Common myeloid progenitor, CD34-positive (primary cell): ENCODE results near the gene TM4SF20.

Source experiments
- CTCF ChIA-PET: fragments of 350-600 bp; sonication (Branson Sonifier 250); formaldehyde crosslinking; loops from one replicate; lab custom pipeline; 2021; ENCODE audit warnings: antibody characterized with exemption; lab: Charles Lee
- POLR2A ChIA-PET: fragments of 350-600 bp; sonication (Branson Sonifier 250); formaldehyde crosslinking; loops from one replicate; lab custom pipeline; 2021; ENCODE audit warnings: antibody characterized with exemption; lab: Charles Lee
- DNase-seq, 3 donors: peaks; one replicate each; pipeline versions ENCODE4 v3.0.0 to v3.0.0-alpha.2; 2013
- H3K27ac ChIP-seq, 2 experiments: 1 replicate in 1 of 2; 2 replicates in 1 of 2; pipeline ENCODE4 v1.7.0; 2013; ENCODE audit warnings: inconsistent platforms in 2 of 2, low read length in 2 of 2, mild to moderate bottlenecking in 2 of 2, low read depth in 1 of 2, moderate library complexity in 1 of 2; ENCODE audit not compliant: severe bottlenecking in 2 of 2, insufficient read depth in 1 of 2, poor library complexity in 1 of 2
- H3K27me3 ChIP-seq, 5 experiments: replicated peaks in 2 of 5; 1 replicate in 3 of 5; 2 replicates in 2 of 5; pipeline versions ENCODE4 v1.6.1 to v1.7.0; 2013; ENCODE audit warnings: low read length in 4 of 5, mild to moderate bottlenecking in 2 of 5, moderate library complexity in 2 of 5, inconsistent platforms in 1 of 5; ENCODE audit not compliant: insufficient read depth in 5 of 5, control insufficient read depth in 4 of 5
- H3K36me3 ChIP-seq, 4 experiments: 1 replicate in 2 of 4; 2 replicates in 2 of 4; pipeline versions ENCODE4 v1.6.1 to v1.7.0; 2013; ENCODE audit warnings: low read length in 3 of 4, control low read depth in 1 of 4, mild to moderate bottlenecking in 1 of 4; ENCODE audit not compliant: control insufficient read depth in 4 of 4, insufficient read depth in 4 of 4
- H3K4me1 ChIP-seq, 4 experiments: 1 replicate in 3 of 4; 2 replicates in 1 of 4; pipeline versions ENCODE4 v1.6.1 to v1.7.1; 2013; ENCODE audit warnings: low read length in 3 of 4, mild to moderate bottlenecking in 3 of 4, control low read depth in 1 of 4, inconsistent platforms in 1 of 4, moderate library complexity in 1 of 4; ENCODE audit not compliant: control insufficient read depth in 4 of 4, insufficient read depth in 4 of 4; ENCODE audit errors: control extremely low read depth in 1 of 4
- H3K4me3 ChIP-seq, 7 experiments: 1 replicate in 4 of 7; 2 replicates in 3 of 7; pipeline versions ENCODE4 v1.5.1 to v1.7.0; 2013; ENCODE audit warnings: mild to moderate bottlenecking in 7 of 7, low read length in 6 of 7, moderate library complexity in 6 of 7, inconsistent platforms in 2 of 7, low read depth in 2 of 7, control low read depth in 1 of 7; ENCODE audit not compliant: insufficient read depth in 4 of 7, control insufficient read depth in 1 of 7; ENCODE audit errors: extremely low read depth in 1 of 7
- H3K9me3 ChIP-seq, 5 experiments: 1 replicate in 4 of 5; 2 replicates in 1 of 5; pipeline versions ENCODE4 v1.6.1 to v1.7.1; 2013; ENCODE audit warnings: low read length in 4 of 5, mild to moderate bottlenecking in 2 of 5, inconsistent platforms in 1 of 5, low read depth in 1 of 5, moderate library complexity in 1 of 5; ENCODE audit not compliant: control insufficient read depth in 4 of 5, insufficient read depth in 2 of 5; ENCODE audit errors: control extremely low read depth in 1 of 5
- WGBS: methylation state at CpG from one replicate; pipeline ENCODE4 v1.1.5; 2013; ENCODE audit not compliant: insufficient coverage; 5-methylcytosine and 5-hydroxymethylcytosine counted together

The TM4SF20 gene

GRCh38 chr2:227337442-227337841 lies 41.7 kb downstream of the TM4SF20 start:
- no peak overlapping the region for H3K27ac ChIP-seq
- peaks cover 13 to 44% (median 28%) of the 10 kb centered on the region in 4 experiments for H3K36me3 ChIP-seq
- WGBS: 100% methylated on average over 1 of the region's 2 CpGs
- H3K27me3 ChIP-seq: no peaks in the 10 kb centered on the region
- H3K4me3 ChIP-seq: no peak overlapping the region
- CTCF ChIA-PET: no interaction called here
- no peaks in the 10 kb centered on the region for H3K4me1 ChIP-seq
- DNase-seq: no peak
- H3K9me3 ChIP-seq: no peaks in the 10 kb centered on the region
- POLR2A ChIA-PET: no interaction called here

- peaks cover 20 to 50% (median 35%) of the 10 kb centered on the region in 4 experiments for H3K36me3 ChIP-seq
- POLR2A ChIA-PET: no interaction called here
- CTCF ChIA-PET: interaction anchor here (1.5 to 1.6 kb wide), 2 partner anchors 10 to 13 kb away, joined by 4 to 5 read pairs; no protein-coding TSS in a partner anchor
Measured at GRCh38 chr2:227335713-227336112, 43.4 kb downstream of the TM4SF20 start.

GRCh38 chr2:227326783-227327182 lies 52.3 kb downstream of the TM4SF20 start:
- peaks cover 0 to 5% (median 0%) of the 10 kb centered on the region in 5 experiments for H3K9me3 ChIP-seq
- no peaks in the 10 kb centered on the region for H3K27me3 ChIP-seq
- ChIA-PET CTCF (interaction anchor here (1.5 to 1.7 kb wide), 2 partner anchors 9 to 25 kb away, joined by 4 read pairs; no protein-coding TSS in a partner anchor), POLR2A (no interaction called here)
- no peak for DNase-seq
- no CpG with 5 or more reads among the region's 6 CpGs for WGBS
- no peak overlapping the region for H3K27ac ChIP-seq
- peaks cover 0 to 27% (median 15%) of the 10 kb centered on the region in 4 experiments for H3K4me1 ChIP-seq
- peaks cover 6 to 22% (median 13%) of the 10 kb centered on the region in 4 experiments for H3K36me3 ChIP-seq
- H3K4me3 ChIP-seq: peak overlapping the region in 4 of 7 experiments; percentile 13 to 97 (median 88)

More at GRCh38 chr2:227335713-227336112, 43.4 kb downstream of the TM4SF20 start:
- no peak for DNase-seq
- Histone ChIP-seq H3K4me1 (no peaks in the 10 kb centered on the region), H3K4me3 (no peak overlapping the region), H3K27ac (no peak overlapping the region), H3K27me3 (no peaks in the 10 kb centered on the region), H3K9me3 (no peaks in the 10 kb centered on the region)
- 100% methylated on average over 1 of the region's 1 CpG for WGBS

- Histone ChIP-seq H3K27ac (peak overlapping the region; percentile 78 to 89), H3K27me3 (no peaks in the 10 kb centered on the region), H3K4me1 (peaks cover 0 to 27% (median 15%) of the 10 kb centered on the region in 4 experiments), H3K36me3 (peaks cover 0 to 14% (median 6%) of the 10 kb centered on the region in 4 experiments), H3K9me3 (peaks cover 0 to 5% (median 0%) of the 10 kb centered on the region in 5 experiments), H3K4me3 (peak overlapping the region; percentile 79 to 97 (median 86))
- DNase-seq: peak in 2 of 3 donors; percentile 5 to 31
- ChIA-PET POLR2A (no interaction called here), CTCF (interaction anchor here (0.8 to 1.7 kb wide), 3 partner anchors 10 to 146 kb away, joined by 3 to 4 read pairs (median 3); partner anchors contain the start of gene AGFG1)
- WGBS: 0% methylated on average over 7 of the region's 13 CpGs
Measured at GRCh38 chr2:227325839-227326195, 53.3 kb downstream of the TM4SF20 start.

DNA sequence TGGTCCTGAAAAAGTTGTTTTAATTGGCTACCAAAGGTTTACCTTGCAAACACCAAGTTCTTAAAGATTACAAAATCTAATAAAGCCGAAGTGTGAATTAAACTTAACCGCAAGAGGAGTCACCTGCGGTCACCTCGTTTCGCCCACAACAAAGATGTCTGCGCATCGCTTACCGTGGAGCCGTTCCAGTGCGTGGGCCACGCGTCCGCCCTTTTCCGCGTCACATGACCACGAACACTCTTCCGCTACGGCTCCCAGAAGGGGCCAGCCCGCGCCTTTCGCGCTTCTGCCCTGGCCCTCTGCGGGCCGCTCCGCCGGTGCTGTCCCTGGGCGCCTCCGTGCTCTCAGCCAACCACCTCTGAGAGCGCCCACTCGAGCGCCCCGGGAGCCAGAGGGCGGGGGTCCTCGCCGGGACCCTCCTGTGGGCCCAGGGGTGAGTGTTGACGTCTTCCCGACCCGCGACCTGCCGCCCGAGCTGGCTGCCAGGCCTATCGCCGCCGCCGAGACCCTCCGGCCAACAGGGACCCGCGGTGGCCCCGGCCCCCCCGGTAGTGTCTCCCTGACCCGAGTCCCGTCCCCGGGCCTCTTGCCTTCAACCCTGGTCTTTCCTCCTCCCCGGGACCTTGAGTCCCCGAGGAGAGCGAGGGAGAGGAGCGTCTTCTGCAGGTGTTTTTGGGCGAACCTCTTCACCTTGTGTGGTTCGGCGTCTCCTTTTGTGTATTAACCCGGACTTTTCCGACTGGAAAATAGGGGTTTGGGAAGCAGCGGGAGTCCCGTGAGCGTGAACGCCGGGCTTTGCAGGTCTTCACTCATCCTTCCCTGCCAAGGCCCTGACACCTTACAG lies 53.9 kb downstream of the TM4SF20 start, which contains the start of gene MFF:
TSS of gene MFF (plus strand) at position 257 of the 844 bp plus-strand sequence. CDS start 5,415 bp downstream, outside the sequence.
- POLR2A ChIA-PET: no interaction called here
- H3K9me3 ChIP-seq: peaks cover 0 to 5% (median 0%) of the 10 kb centered on the region in 5 experiments
- H3K36me3 ChIP-seq: peaks cover 0 to 8% (median 3%) of the 10 kb centered on the region in 4 experiments
- CTCF ChIA-PET: interaction anchor here (0.8 to 1.7 kb wide), 3 partner anchors 11 to 146 kb away, joined by 3 to 4 read pairs (median 3); partner anchors contain the start of gene AGFG1
- peak within 1 kb of the TSS; percentile 78 to 89 for H3K27ac ChIP-seq
- under 1% methylated on average over 62 of the region's 67 CpGs for WGBS
- peak within 1 kb of the TSS; percentile 79 to 97 (median 86) for H3K4me3 ChIP-seq
- DNase-seq: peak; percentile 94 to 98 (median 97)
- no peaks in the 10 kb centered on the region for H3K27me3 ChIP-seq
- H3K4me1 ChIP-seq: peaks cover 0 to 27% (median 15%) of the 10 kb centered on the region in 4 experiments

- CTCF ChIA-PET: no interaction called here
Measured at GRCh38 chr2:227324642-227324994, 54.5 kb downstream of the TM4SF20 start.

More at GRCh38 chr2:227324642-227324994, 54.5 kb downstream of the TM4SF20 start:
- Histone ChIP-seq H3K9me3 (peaks cover 0 to 5% (median 0%) of the 10 kb centered on the region in 5 experiments), H3K36me3 (peaks cover 0 to 8% (median 3%) of the 10 kb centered on the region in 4 experiments), H3K4me3 (peak overlapping the region; percentile 9 to 97 (median 82)), H3K27me3 (no peaks in the 10 kb centered on the region), H3K4me1 (peaks cover 0 to 27% (median 15%) of the 10 kb centered on the region in 4 experiments), H3K27ac (peak overlapping the region in 1 of 2 experiments; percentile 89)
- 28% methylated on average over 2 of the region's 6 CpGs for WGBS
- no peak for DNase-seq
- POLR2A ChIA-PET: no interaction called here
